IMR-90 (cell line): ENCODE measurements around the gene DOCK10.

Experiments
- CEBPB ChIP-seq: IDR thresholded peaks from 2 replicates; pipeline ENCODE4 v1.6.1; 2012; ENCODE audit warnings: low read depth, low read length, improper control_type of control experiment
- CHD1 ChIP-seq: IDR thresholded peaks from 2 replicates; pipeline ENCODE4 v1.6.1; 2012; ENCODE audit warnings: low read depth, low read length, improper control_type of control experiment
- FOS ChIP-seq: fragments of 150-350 bp; IDR thresholded peaks from 2 replicates; pipeline ENCODE4 v1.6.1; 2016; ENCODE audit warnings: low read depth, low read length
- MAFK ChIP-seq: IDR thresholded peaks from 2 replicates; pipeline ENCODE4 v1.6.1; 2012; ENCODE audit warnings: low read depth, low read length, improper control_type of control experiment
- MXI1 ChIP-seq: IDR thresholded peaks from 2 replicates; pipeline ENCODE4 v1.6.1; 2012; ENCODE audit warnings: low read depth, mild to moderate bottlenecking, low read length, moderate library complexity, borderline replicate concordance
- NFE2L2 ChIP-seq: fragments of 150-350 bp; IDR thresholded peaks from 2 replicates; pipeline ENCODE4 v1.6.1; 2016; ENCODE audit warnings: low read depth, mild to moderate bottlenecking, low read length
- POLR2A ChIP-seq: IDR thresholded peaks from 2 replicates; pipeline ENCODE4 v1.6.1; 2012; ENCODE audit warnings: mild to moderate bottlenecking, low read depth, low read length
- RAD21 ChIP-seq: IDR thresholded peaks from 2 replicates; pipeline ENCODE4 v1.6.1; 2012; ENCODE audit warnings: low read length, improper control_type of control experiment
- RCOR1 ChIP-seq: IDR thresholded peaks from 2 replicates; pipeline ENCODE4 v1.6.1; 2012; ENCODE audit warnings: mild to moderate bottlenecking, low read length, improper control_type of control experiment; ENCODE audit not compliant: insufficient replicate concordance
- RFX5 ChIP-seq: IDR thresholded peaks from 2 replicates; pipeline ENCODE4 v1.8.0; 2012; ENCODE audit warnings: low read depth, mild to moderate bottlenecking, low read length, moderate library complexity
- TF ChIP-seq, protein P1 (sequence below): conservative IDR thresholded peaks from 2 replicates; pipeline ENCODE4 v1.5.1; 2012; ENCODE audit warnings: mild to moderate bottlenecking, low read depth, low read length, improper control_type of control experiment
- TF ChIP-seq, protein P2 (sequence below): fragments of 150-350 bp; IDR thresholded peaks from 2 replicates; pipeline ENCODE4 v1.6.1; 2017; ENCODE audit warnings: mild to moderate bottlenecking, antibody characterized with exemption, low read length, low read depth
- TF ChIP-seq, protein P3 (sequence below): fragments of 150-350 bp; IDR thresholded peaks from 2 replicates; pipeline ENCODE4 v1.6.1; 2016; ENCODE audit warnings: low read depth, mild to moderate bottlenecking, low read length, moderate library complexity, borderline replicate concordance

DNA sequence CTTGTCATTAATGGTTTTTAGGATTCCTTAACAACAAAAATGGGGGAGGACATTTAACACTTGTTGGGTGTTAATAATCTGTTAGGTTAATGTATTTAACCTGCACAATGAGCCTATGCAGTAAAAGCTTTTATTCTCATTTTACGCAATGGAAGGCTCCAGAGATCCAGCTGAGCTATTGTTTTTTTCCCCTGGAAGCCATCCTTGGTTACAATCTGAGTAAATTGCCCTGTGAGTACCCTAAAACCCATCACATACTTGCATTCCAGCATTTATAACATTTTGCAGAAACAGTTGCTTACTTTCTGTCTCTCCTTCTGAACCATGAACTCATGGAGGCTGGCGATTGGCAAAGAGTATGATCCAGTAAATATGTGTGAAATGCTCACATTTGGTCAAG lies 30.2 kb upstream of the DOCK10 start:
- TF ChIP-seq, protein P1, sequence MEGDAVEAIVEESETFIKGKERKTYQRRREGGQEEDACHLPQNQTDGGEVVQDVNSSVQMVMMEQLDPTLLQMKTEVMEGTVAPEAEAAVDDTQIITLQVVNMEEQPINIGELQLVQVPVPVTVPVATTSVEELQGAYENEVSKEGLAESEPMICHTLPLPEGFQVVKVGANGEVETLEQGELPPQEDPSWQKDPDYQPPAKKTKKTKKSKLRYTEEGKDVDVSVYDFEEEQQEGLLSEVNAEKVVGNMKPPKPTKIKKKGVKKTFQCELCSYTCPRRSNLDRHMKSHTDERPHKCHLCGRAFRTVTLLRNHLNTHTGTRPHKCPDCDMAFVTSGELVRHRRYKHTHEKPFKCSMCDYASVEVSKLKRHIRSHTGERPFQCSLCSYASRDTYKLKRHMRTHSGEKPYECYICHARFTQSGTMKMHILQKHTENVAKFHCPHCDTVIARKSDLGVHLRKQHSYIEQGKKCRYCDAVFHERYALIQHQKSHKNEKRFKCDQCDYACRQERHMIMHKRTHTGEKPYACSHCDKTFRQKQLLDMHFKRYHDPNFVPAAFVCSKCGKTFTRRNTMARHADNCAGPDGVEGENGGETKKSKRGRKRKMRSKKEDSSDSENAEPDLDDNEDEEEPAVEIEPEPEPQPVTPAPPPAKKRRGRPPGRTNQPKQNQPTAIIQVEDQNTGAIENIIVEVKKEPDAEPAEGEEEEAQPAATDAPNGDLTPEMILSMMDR: no peak
- TF ChIP-seq POLR2A (no peak), RAD21 (no peak), RCOR1 (no peak), CEBPB (no peak), RFX5 (no peak), NFE2L2 (no peak), MAFK (no peak), CHD1 (no peak), FOS (no peak), MXI1 (no peak)
- TF ChIP-seq, protein P2, sequence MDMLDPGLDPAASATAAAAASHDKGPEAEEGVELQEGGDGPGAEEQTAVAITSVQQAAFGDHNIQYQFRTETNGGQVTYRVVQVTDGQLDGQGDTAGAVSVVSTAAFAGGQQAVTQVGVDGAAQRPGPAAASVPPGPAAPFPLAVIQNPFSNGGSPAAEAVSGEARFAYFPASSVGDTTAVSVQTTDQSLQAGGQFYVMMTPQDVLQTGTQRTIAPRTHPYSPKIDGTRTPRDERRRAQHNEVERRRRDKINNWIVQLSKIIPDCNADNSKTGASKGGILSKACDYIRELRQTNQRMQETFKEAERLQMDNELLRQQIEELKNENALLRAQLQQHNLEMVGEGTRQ: no peak
- TF ChIP-seq, protein P3, sequence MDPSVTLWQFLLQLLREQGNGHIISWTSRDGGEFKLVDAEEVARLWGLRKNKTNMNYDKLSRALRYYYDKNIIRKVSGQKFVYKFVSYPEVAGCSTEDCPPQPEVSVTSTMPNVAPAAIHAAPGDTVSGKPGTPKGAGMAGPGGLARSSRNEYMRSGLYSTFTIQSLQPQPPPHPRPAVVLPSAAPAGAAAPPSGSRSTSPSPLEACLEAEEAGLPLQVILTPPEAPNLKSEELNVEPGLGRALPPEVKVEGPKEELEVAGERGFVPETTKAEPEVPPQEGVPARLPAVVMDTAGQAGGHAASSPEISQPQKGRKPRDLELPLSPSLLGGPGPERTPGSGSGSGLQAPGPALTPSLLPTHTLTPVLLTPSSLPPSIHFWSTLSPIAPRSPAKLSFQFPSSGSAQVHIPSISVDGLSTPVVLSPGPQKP: no peak
